SU-DHL-6 (cell line): ENCODE measurements around the gene ZNF414.

Experiments used
- H2AFZ ChIP-seq: fragments of 200-600 bp; sonication (generic); 2 replicates; pipeline ENCODE4 v1.6.1; 2014; ENCODE audit warnings: low read depth, mild to moderate bottlenecking, moderate library complexity, mixed read lengths, antibody characterized with exemption, low read length; ENCODE audit not compliant: severe bottlenecking
- H3F3A ChIP-seq: fragments of 200-600 bp; shearing (Covaris generic); 2 replicates; pipeline ENCODE4 v1.6.0; 2016; ENCODE audit warnings: antibody characterized with exemption, mild to moderate bottlenecking; ENCODE audit not compliant: insufficient read depth
- H3K27ac ChIP-seq: fragments of 200-600 bp; sonication (generic); 2 replicates; pipeline ENCODE4 v1.5.1; 2016; ENCODE audit warnings: low read depth, mild to moderate bottlenecking, low read length, moderate library complexity, mixed read lengths
- H3K27me3 ChIP-seq: fragments of 200-600 bp; sonication (generic), shearing (Covaris generic); 2 replicates; pipeline ENCODE4 v1.6.0; 2014; ENCODE audit warnings: mild to moderate bottlenecking, low read length
- H3K36me3 ChIP-seq: fragments of 200-600 bp; sonication (generic); 2 replicates; pipeline ENCODE4 v1.6.1; 2014; ENCODE audit warnings: mild to moderate bottlenecking, low read length, mixed read lengths
- H3K4me2 ChIP-seq: fragments of 300-600, 200-600 bp; shearing (Covaris generic), sonication (generic); 2 replicates; pipeline ENCODE4 v1.6.0; 2014; ENCODE audit warnings: low read length, low read depth, mild to moderate bottlenecking; ENCODE audit not compliant: poor library complexity, severe bottlenecking
- H3K4me3 ChIP-seq: fragments of 200-600 bp; sonication (generic); 2 replicates; pipeline ENCODE4 v1.5.1; 2014; ENCODE audit warnings: antibody characterized with exemption, low read length, mild to moderate bottlenecking, mixed read lengths; ENCODE audit not compliant: insufficient read depth, poor library complexity, severe bottlenecking
- H3K79me2 ChIP-seq: fragments of 200-600 bp; sonication (generic); 2 replicates; pipeline ENCODE4 v1.6.1; 2014; ENCODE audit warnings: mild to moderate bottlenecking, low read length, moderate library complexity; ENCODE audit not compliant: insufficient read depth
- H3K9ac ChIP-seq: fragments of 200-600 bp; sonication (generic); 2 replicates; pipeline ENCODE4 v1.7.0; 2014; ENCODE audit warnings: mild to moderate bottlenecking, low read length
- H3K9me2 ChIP-seq: fragments of 200-600 bp; sonication (generic); replicated peaks from 2 replicates; pipeline ENCODE4 v1.6.1; 2014; ENCODE audit warnings: low read length; ENCODE audit not compliant: insufficient read depth
- H3K9me3 ChIP-seq: fragments of 200-600 bp; sonication (generic); 2 replicates; pipeline ENCODE4 v1.6.1; 2014; ENCODE audit warnings: low read length, mixed read lengths; ENCODE audit not compliant: insufficient read depth
- H4K20me1 ChIP-seq: fragments of 200-600 bp; sonication (generic); 2 replicates; pipeline ENCODE4 v1.6.1; 2014; ENCODE audit warnings: low read depth, mild to moderate bottlenecking, antibody characterized with exemption, low read length, moderate library complexity, mixed read lengths
- CTCF ChIP-seq: fragments of 200-600 bp; sonication (generic); IDR thresholded peaks from one replicate; pipeline ENCODE4 v1.5.1; 2017; ENCODE audit warnings: antibody characterized with exemption, mild to moderate bottlenecking, low read length, moderate library complexity; ENCODE audit not compliant: insufficient read depth, poor library complexity, severe bottlenecking
- EZH2phosphoT487 ChIP-seq: fragments of 200-600 bp; sonication (generic), shearing (Covaris generic); conservative IDR thresholded peaks from 2 replicates; pipeline ENCODE4 v1.6.1; 2018; ENCODE audit warnings: mild to moderate bottlenecking, antibody characterized with exemption, low read length, moderate library complexity, mixed read lengths

Gene ZNF414

GRCh38 chr19:8530061-8530679, 16.2 kb upstream of the ZNF414 start:
- TF ChIP-seq EZH2phosphoT487 (no peak), CTCF (no peak)
- no peak overlapping the region for H3K9ac ChIP-seq
- H4K20me1 ChIP-seq = no peaks in the 10 kb centered on the region
- H3K27me3 ChIP-seq = no peaks in the 10 kb centered on the region
- no peaks in the 10 kb centered on the region for H3K36me3 ChIP-seq
- no peak overlapping the region for H2AFZ ChIP-seq
- no peak overlapping the region for H3K4me3 ChIP-seq
- H3K9me3 ChIP-seq = no peaks in the 10 kb centered on the region
- no peak overlapping the region for H3K4me2 ChIP-seq
- no peaks in the 10 kb centered on the region for H3F3A ChIP-seq
- H3K9me2 ChIP-seq = no peaks in the 10 kb centered on the region
- H3K27ac ChIP-seq = no peak overlapping the region
- no peaks in the 10 kb centered on the region for H3K79me2 ChIP-seq

DNA sequence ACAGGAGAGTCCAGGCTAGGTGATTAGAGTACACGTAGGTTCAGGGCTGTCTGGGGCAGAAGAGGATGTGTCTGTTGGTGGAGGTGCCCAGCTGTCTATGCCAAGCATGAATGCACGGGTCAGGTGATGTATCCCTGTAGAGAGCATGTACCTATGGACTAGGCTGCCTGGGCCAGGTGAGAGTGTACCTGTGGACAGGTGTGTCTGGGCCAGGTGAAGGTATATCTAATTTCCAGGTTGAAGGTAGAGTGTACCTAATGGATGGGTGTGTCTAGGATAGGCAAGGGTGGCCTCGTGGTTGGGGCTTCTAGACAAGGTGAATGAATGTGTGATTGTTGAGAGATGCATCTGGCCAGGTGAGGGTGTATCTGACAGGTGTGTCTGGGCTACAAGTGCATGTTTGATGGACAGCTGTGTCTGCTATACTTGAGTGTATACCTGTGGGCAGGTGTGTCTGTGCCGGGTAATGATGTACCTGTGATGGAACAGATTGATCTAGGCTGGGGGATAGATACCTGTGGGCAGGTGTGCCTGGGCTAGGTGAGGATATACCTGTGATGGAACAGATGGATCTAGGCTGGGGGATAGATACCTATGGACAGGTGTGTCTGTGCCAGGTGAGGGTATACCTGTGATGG, 15.5 kb upstream of the ZNF414 start:
- H4K20me1 ChIP-seq = no peaks in the 10 kb centered on the region
- H3K4me2 ChIP-seq = no peak overlapping the region
- no peaks in the 10 kb centered on the region for H3F3A ChIP-seq
- no peaks in the 10 kb centered on the region for H3K9me3 ChIP-seq
- H3K9ac ChIP-seq = no peak overlapping the region
- no peak overlapping the region for H3K27ac ChIP-seq
- TF ChIP-seq CTCF (no peak), EZH2phosphoT487 (no peak)
- H2AFZ ChIP-seq = no peak overlapping the region
- H3K9me2 ChIP-seq = no peaks in the 10 kb centered on the region
- H3K27me3 ChIP-seq = no peaks in the 10 kb centered on the region
- H3K79me2 ChIP-seq = no peaks in the 10 kb centered on the region
- H3K36me3 ChIP-seq = no peaks in the 10 kb centered on the region
- H3K4me3 ChIP-seq = no peak overlapping the region

- no peak overlapping the region for H3K9ac ChIP-seq
- no peaks in the 10 kb centered on the region for H3K79me2 ChIP-seq
- no peaks in the 10 kb centered on the region for H4K20me1 ChIP-seq
- H3K9me2 ChIP-seq = no peaks in the 10 kb centered on the region
- TF ChIP-seq CTCF (no peak), EZH2phosphoT487 (no peak)
- H3K27ac ChIP-seq = no peak overlapping the region
- no peaks in the 10 kb centered on the region for H3K36me3 ChIP-seq
- no peaks in the 10 kb centered on the region for H3K9me3 ChIP-seq
- H3K4me3 ChIP-seq = no peak overlapping the region
- no peak overlapping the region for H3K4me2 ChIP-seq
- no peak overlapping the region for H2AFZ ChIP-seq
- H3F3A ChIP-seq = no peaks in the 10 kb centered on the region
- H3K27me3 ChIP-seq = no peaks in the 10 kb centered on the region
Measured at GRCh38 chr19:8528500-8528899, 14.5 kb upstream of the ZNF414 start.
